CD8-positive, alpha-beta memory T cell (primary cell): ENCODE data around the gene ATAD3B. TPM values are rescaled to one million over a fixed set of nuclear protein-coding genes. Genes with fewer than 3 reads are reported as not detected.

Experiments
- CTCF ChIA-PET: fragments of 350-600 bp; sonication (Branson Sonifier 250); formaldehyde crosslinking; loops from one replicate; lab custom pipeline; 2021; ENCODE audit warnings: antibody characterized with exemption; lab: Charles Lee
- POLR2A ChIA-PET: fragments of 350-600 bp; sonication (Branson Sonifier 250); formaldehyde crosslinking; loops from one replicate; lab custom pipeline; 2021; ENCODE audit warnings: antibody characterized with exemption; lab: Charles Lee
- DNase-seq, 5 donors: peaks; one replicate each; pipeline versions ENCODE4 v3.0.0 to v3.0.0-alpha.2; 2020 to 2022; ENCODE audit warnings: mixed read lengths in 1 of 5
- H3K27ac ChIP-seq: one replicate; pipeline ENCODE4 v1.7.0; 2013; ENCODE audit warnings: low read depth, mild to moderate bottlenecking, low read length, moderate library complexity
- H3K27me3 ChIP-seq: 2 replicates; pipeline ENCODE4 v1.7.0; 2013; ENCODE audit warnings: low read length, mild to moderate bottlenecking; ENCODE audit not compliant: insufficient read depth, poor library complexity, severe bottlenecking
- H3K36me3 ChIP-seq: 2 replicates; pipeline ENCODE4 v1.7.0; 2013; ENCODE audit warnings: mild to moderate bottlenecking, low read length, moderate library complexity; ENCODE audit not compliant: insufficient read depth
- H3K4me1 ChIP-seq: 2 replicates; pipeline ENCODE4 v1.7.0; 2013; ENCODE audit warnings: mild to moderate bottlenecking, low read length, moderate library complexity; ENCODE audit not compliant: insufficient read depth
- H3K4me3 ChIP-seq: 2 replicates; pipeline ENCODE4 v1.7.0; 2013; ENCODE audit warnings: mild to moderate bottlenecking, low read length
- H3K9me3 ChIP-seq: 2 replicates; pipeline ENCODE4 v1.7.0; 2013; ENCODE audit warnings: mild to moderate bottlenecking, low read length
- H3K27ac Mint-ChIP-seq, 8 donors: one replicate each; pipeline ENCODE4 v1.8.0; 2020 to 2021; ENCODE audit warnings: mixed read lengths in 8 of 8, mild to moderate bottlenecking in 6 of 8, inconsistent platforms in 3 of 8, moderate library complexity in 3 of 8
- H3K27me3 Mint-ChIP-seq, 2 donors: one replicate each; pipeline ENCODE4 v1.8.0; 2020 to 2021; ENCODE audit warnings: mixed read lengths in 2 of 2, mild to moderate bottlenecking in 1 of 2, moderate library complexity in 1 of 2
- H3K36me3 Mint-ChIP-seq, 3 donors: one replicate each; pipeline ENCODE4 v1.8.0; 2020 to 2021; ENCODE audit warnings: mixed read lengths in 3 of 3, inconsistent platforms in 1 of 3, mild to moderate bottlenecking in 1 of 3
- H3K4me1 Mint-ChIP-seq, 3 donors: one replicate each; pipeline ENCODE4 v1.8.0; 2020 to 2021; ENCODE audit warnings: mixed read lengths in 3 of 3, inconsistent platforms in 1 of 3, mild to moderate bottlenecking in 1 of 3
- H3K4me3 Mint-ChIP-seq, 7 donors: one replicate each; pipeline ENCODE4 v1.8.0; 2020 to 2021; ENCODE audit warnings: mixed read lengths in 7 of 7, mild to moderate bottlenecking in 6 of 7, moderate library complexity in 4 of 7, inconsistent platforms in 2 of 7
- H3K9me3 Mint-ChIP-seq, 5 donors: one replicate each; pipeline ENCODE4 v1.8.0; 2020 to 2022; ENCODE audit warnings: mixed read lengths in 5 of 5, mild to moderate bottlenecking in 3 of 5, moderate library complexity in 2 of 5, inconsistent platforms in 1 of 5
- polyA plus RNA-seq: library from polyadenylated mRNA; unstranded; fragments of 300-500 nt; fragmentation: Illumina TruSeq; gene quantifications from one replicate; pipeline ENCODE4 v1.2.3, GENCODE V29; 2021
- total RNA-seq, 2 experiments: library from RNA; stranded (reverse); gene quantifications; one replicate each; pipeline ENCODE4 v1.2.3, GENCODE V29; 2021

The ATAD3B gene
- total and polyA plus RNA-seq, 3 experiments from 2014 or later, result 7.9 to 86.6 (median 81.6) TPM

- Mint-ChIP-seq H3K4me1 (peaks cover 0 to 5% (median 2%) of the 10 kb centered on the region in 3 donors), H3K36me3 (peaks cover 4 to 10% (median 10%) of the 10 kb centered on the region in 3 donors), H3K27ac (no peak overlapping the region), H3K4me3 (no peak overlapping the region), H3K27me3 (no peaks in the 10 kb centered on the region), H3K9me3 (peaks cover 3 to 8% (median 5%) of the 10 kb centered on the region in 5 donors)
- H3K9me3 ChIP-seq, result no peaks in the 10 kb centered on the region
- H3K4me3 ChIP-seq, result no peak overlapping the region
- H3K27ac ChIP-seq, result no peak overlapping the region
- POLR2A ChIA-PET, result interaction anchor here (0.6 kb wide), 1 partner anchor 25 kb away, joined by 4 read pairs; no protein-coding TSS in a partner anchor
- no peaks in the 10 kb centered on the region for H3K27me3 ChIP-seq
- CTCF ChIA-PET, result no interaction called here
- no peaks in the 10 kb centered on the region for H3K4me1 ChIP-seq
- DNase-seq, result no peak
- no peaks in the 10 kb centered on the region for H3K36me3 ChIP-seq
These were observed 63.0 kb downstream of the ATAD3B start for GRCh38 chr1:1534401-1535154.

- Histone ChIP-seq H3K4me3 (no peak overlapping the region), H3K36me3 (no peaks in the 10 kb centered on the region), H3K27ac (no peak overlapping the region), H3K27me3 (no peaks in the 10 kb centered on the region), H3K4me1 (no peaks in the 10 kb centered on the region), H3K9me3 (no peaks in the 10 kb centered on the region)
- Mint-ChIP-seq H3K4me1 (peaks cover 0 to 5% (median 2%) of the 10 kb centered on the region in 3 donors), H3K27me3 (no peaks in the 10 kb centered on the region), H3K9me3 (peaks cover 3 to 8% (median 5%) of the 10 kb centered on the region in 5 donors), H3K4me3 (no peak overlapping the region), H3K36me3 (peaks cover 4 to 10% (median 7%) of the 10 kb centered on the region in 3 donors), H3K27ac (no peak overlapping the region)
- ChIA-PET POLR2A (no interaction called here), CTCF (no interaction called here)
- no peak for DNase-seq
These were observed 63.8 kb downstream of the ATAD3B start for GRCh38 chr1:1535201-1536018.

- ChIA-PET POLR2A (no interaction called here), CTCF (no interaction called here)
- Mint-ChIP-seq H3K27me3 (no peaks in the 10 kb centered on the region), H3K4me3 (peak overlapping the region in 1 of 7 donors; percentile 57), H3K36me3 (peaks cover 4 to 6% (median 4%) of the 10 kb centered on the region in 3 donors), H3K27ac (no peak overlapping the region), H3K4me1 (peaks cover 0 to 5% (median 2%) of the 10 kb centered on the region in 3 donors), H3K9me3 (peaks cover 3 to 5% (median 4%) of the 10 kb centered on the region in 5 donors)
- Histone ChIP-seq H3K4me1 (no peaks in the 10 kb centered on the region), H3K27ac (no peak overlapping the region), H3K36me3 (no peaks in the 10 kb centered on the region), H3K9me3 (no peaks in the 10 kb centered on the region), H3K4me3 (no peak overlapping the region), H3K27me3 (no peaks in the 10 kb centered on the region)
- no peak for DNase-seq
These were observed 64.7 kb downstream of the ATAD3B start for GRCh38 chr1:1536019-1536937.

GRCh38 chr1:1536938-1537546 is 65.5 kb downstream of the ATAD3B start:
- Histone ChIP-seq H3K27ac (no peak overlapping the region), H3K27me3 (no peaks in the 10 kb centered on the region), H3K4me1 (no peaks in the 10 kb centered on the region), H3K4me3 (no peak overlapping the region), H3K9me3 (no peaks in the 10 kb centered on the region), H3K36me3 (no peaks in the 10 kb centered on the region)
- CTCF ChIA-PET, result no interaction called here
- Mint-ChIP-seq H3K9me3 (peaks cover under 1 to 2% (median 2%) of the 10 kb centered on the region in 5 donors), H3K27me3 (no peaks in the 10 kb centered on the region), H3K27ac (no peak overlapping the region), H3K36me3 (peaks cover 2 to 9% (median 3%) of the 10 kb centered on the region in 3 donors), H3K4me3 (peak overlapping the region in 1 of 7 donors; percentile 57), H3K4me1 (peaks cover 0 to 10% (median 2%) of the 10 kb centered on the region in 3 donors)
- POLR2A ChIA-PET, result no interaction called here
- no peak for DNase-seq

- CTCF ChIA-PET, result no interaction called here
- H3K27ac Mint-ChIP-seq, result no peak overlapping the region
These were observed 66.2 kb downstream of the ATAD3B start for GRCh38 chr1:1537626-1538250.

GRCh38 chr1:1538334-1538733 is 66.8 kb downstream of the ATAD3B start:
- Mint-ChIP-seq H3K4me1 (peaks cover 0 to 10% (median 2%) of the 10 kb centered on the region in 3 donors), H3K27me3 (no peaks in the 10 kb centered on the region), H3K9me3 (no peaks in the 10 kb centered on the region), H3K36me3 (peaks cover 0 to 13% (median 0%) of the 10 kb centered on the region in 3 donors), H3K27ac (no peak overlapping the region), H3K4me3 (peak overlapping the region in 6 of 7 donors; percentile 16 to 68 (median 44))
- no peaks in the 10 kb centered on the region for H3K9me3 ChIP-seq
- H3K36me3 ChIP-seq, result no peaks in the 10 kb centered on the region
- POLR2A ChIA-PET, result interaction anchor here (0.9 kb wide), 1 partner anchor 16 kb away, joined by 3 read pairs; no protein-coding TSS in a partner anchor
- H3K4me3 ChIP-seq, result no peak overlapping the region
- CTCF ChIA-PET, result no interaction called here
- no peaks in the 10 kb centered on the region for H3K27me3 ChIP-seq
- H3K27ac ChIP-seq, result no peak overlapping the region
- H3K4me1 ChIP-seq, result no peaks in the 10 kb centered on the region
- DNase-seq, result no peak

More at GRCh38 chr1:1537626-1538250, 66.2 kb downstream of the ATAD3B start:
- peaks cover 0 to 10% (median 0%) of the 10 kb centered on the region in 3 donors for H3K36me3 Mint-ChIP-seq
- no peaks in the 10 kb centered on the region for H3K4me1 ChIP-seq
- no peaks in the 10 kb centered on the region for H3K9me3 ChIP-seq
- peaks cover 0 to 10% (median 2%) of the 10 kb centered on the region in 3 donors for H3K4me1 Mint-ChIP-seq
- no peak overlapping the region for H3K4me3 ChIP-seq
- no peaks in the 10 kb centered on the region for H3K27me3 ChIP-seq
- DNase-seq, result no peak
- H3K9me3 Mint-ChIP-seq, result no peaks in the 10 kb centered on the region
- H3K27ac ChIP-seq, result no peak overlapping the region
- H3K4me3 Mint-ChIP-seq, result peak overlapping the region in 2 of 7 donors; percentile 8 to 15
- no peaks in the 10 kb centered on the region for H3K36me3 ChIP-seq
- POLR2A ChIA-PET, result no interaction called here
- no peaks in the 10 kb centered on the region for H3K27me3 Mint-ChIP-seq

GRCh38 chr1:1538989-1539309 is 67.4 kb downstream of the ATAD3B start:
- ChIA-PET CTCF (no interaction called here), POLR2A (interaction anchor here (0.5 to 0.9 kb wide), 2 partner anchors 15 to 112 kb away, joined by 3 to 6 read pairs; no protein-coding TSS in a partner anchor)
- H3K9me3 Mint-ChIP-seq, result no peaks in the 10 kb centered on the region

More at GRCh38 chr1:1538989-1539309, 67.4 kb downstream of the ATAD3B start:
- no peak overlapping the region for H3K27ac Mint-ChIP-seq
- H3K27ac ChIP-seq, result no peak overlapping the region
- peaks cover 0 to 17% (median 0%) of the 10 kb centered on the region in 3 donors for H3K36me3 Mint-ChIP-seq
- no peaks in the 10 kb centered on the region for H3K4me1 ChIP-seq
- no peak for DNase-seq
- no peaks in the 10 kb centered on the region for H3K9me3 ChIP-seq
- no peak overlapping the region for H3K4me3 ChIP-seq
- H3K27me3 Mint-ChIP-seq, result no peaks in the 10 kb centered on the region
- no peaks in the 10 kb centered on the region for H3K27me3 ChIP-seq
- H3K4me3 Mint-ChIP-seq, result peak overlapping the region in 5 of 7 donors; percentile 34 to 68 (median 41)
- peaks cover 0 to 10% (median 2%) of the 10 kb centered on the region in 3 donors for H3K4me1 Mint-ChIP-seq
- no peaks in the 10 kb centered on the region for H3K36me3 ChIP-seq
